Body of pancreas (tissue), 4 donors: ENCODE measurements around the gene SWT1. TPM values are rescaled to one million over a fixed set of nuclear protein-coding genes. Genes with fewer than 3 reads are reported as not detected.
A peak's percentile ranks its signal among the peaks of the same experiment; 100 is the strongest.

Source experiments
- ATAC-seq: fragments of 150-250 bp; one replicate; pipeline ENCODE4 v1.9.1; 2016
- DNase-seq, 4 donors: peaks; one replicate each; pipeline ENCODE4 v3.0.0-alpha.2; 2019
- H3K27ac ChIP-seq, 4 donors: fragments of 200-600 bp; sonication (generic); 1 replicate in 3 of 4; 2 replicates in 1 of 4; pipeline versions ENCODE4 v1.5.1 to v1.6.1; 2016 to 2019; ENCODE audit warnings: mild to moderate bottlenecking in 1 of 4, mixed read lengths in 1 of 4, moderate library complexity in 1 of 4
- H3K27me3 ChIP-seq, 2 donors: fragments of 200-600 bp; sonication (generic); one replicate each; pipeline ENCODE4 v1.6.0; 2016; ENCODE audit warnings: mild to moderate bottlenecking in 1 of 2
- H3K36me3 ChIP-seq, 2 donors: fragments of 200-600 bp; sonication (generic); replicated peaks in 1 of 2; 2 replicates each; pipeline ENCODE4 v1.5.1; 2016; ENCODE audit warnings: low read depth in 2 of 2; ENCODE audit not compliant: insufficient read depth in 1 of 2
- H3K4me1 ChIP-seq: fragments of 200-600 bp; sonication (generic); one replicate; pipeline ENCODE4 v1.6.0; 2016
- H3K4me3 ChIP-seq, 2 donors: fragments of 200-600 bp; sonication (generic); 1 replicate in 1 of 2; 2 replicates in 1 of 2; pipeline ENCODE4 v1.5.1; 2016 to 2019
- H3K9me3 ChIP-seq, 3 donors: fragments of 200-600 bp; sonication (generic); 1 replicate in 2 of 3; 2 replicates in 1 of 3; pipeline ENCODE4 v1.5.1; 2016
- POLR2A ChIP-seq, 3 donors: fragments of 450-650 bp; IDR thresholded peaks; one replicate each; pipeline ENCODE4 v1.6.1; 2016; ENCODE audit warnings: antibody characterized with exemption in 3 of 3, mild to moderate bottlenecking in 2 of 3
- WGBS, 2 donors: methylation state at CpG; one replicate each; pipeline ENCODE4 v1.1.5; 2017; 5-methylcytosine and 5-hydroxymethylcytosine counted together
- intact Hi-C: fragments of 100-400 bp; cut with DNase I; formaldehyde crosslinking; loops from one replicate; pipeline ENCODE4 v1.15.1; 2023
- total RNA-seq, 2 donors: library from RNA; depleted of rRNA; stranded (reverse); fragments of >200 nt; gene quantifications; one replicate each; pipeline ENCODE4 v1.1.0, GENCODE V29; 2016
- TF ChIP-seq, protein P1 (sequence below), 7 experiments: fragments of 450-650 bp in 4 of 7; fragments of 200-600 bp in 3 of 7; sonication (generic) in 3 of 7; IDR thresholded peaks; one replicate each; pipeline ENCODE4 v1.5.1; 2016 to 2019; ENCODE audit warnings: antibody characterized with exemption in 7 of 7

SWT1 gene
- total RNA-seq, 2 donors from 2014 or later: 7.6 to 13.0 TPM

DNA sequence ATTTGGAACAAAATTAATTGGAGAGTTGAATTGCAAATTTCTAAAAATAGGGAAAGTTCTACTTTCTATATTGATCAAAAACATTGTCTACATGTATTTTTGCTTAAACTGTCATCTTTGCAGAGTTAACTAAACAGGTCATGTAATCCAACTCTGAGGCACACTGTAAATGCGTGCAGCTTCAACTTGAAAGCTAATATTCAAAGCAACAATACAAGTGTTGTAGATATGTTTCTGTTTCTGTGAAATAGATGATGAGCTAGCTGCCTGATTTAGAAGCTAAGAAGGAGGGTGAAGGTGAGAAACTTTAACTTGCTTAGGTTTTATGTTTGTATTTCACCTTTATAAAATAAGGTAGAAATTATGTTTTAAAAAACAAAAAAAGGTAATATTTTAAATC lies 82.9 kb downstream of the SWT1 start:
- ATAC-seq (no peak), DNase-seq (no peak)
- no peak overlapping the region for H3K4me3 ChIP-seq
- TF ChIP-seq, protein P1, sequence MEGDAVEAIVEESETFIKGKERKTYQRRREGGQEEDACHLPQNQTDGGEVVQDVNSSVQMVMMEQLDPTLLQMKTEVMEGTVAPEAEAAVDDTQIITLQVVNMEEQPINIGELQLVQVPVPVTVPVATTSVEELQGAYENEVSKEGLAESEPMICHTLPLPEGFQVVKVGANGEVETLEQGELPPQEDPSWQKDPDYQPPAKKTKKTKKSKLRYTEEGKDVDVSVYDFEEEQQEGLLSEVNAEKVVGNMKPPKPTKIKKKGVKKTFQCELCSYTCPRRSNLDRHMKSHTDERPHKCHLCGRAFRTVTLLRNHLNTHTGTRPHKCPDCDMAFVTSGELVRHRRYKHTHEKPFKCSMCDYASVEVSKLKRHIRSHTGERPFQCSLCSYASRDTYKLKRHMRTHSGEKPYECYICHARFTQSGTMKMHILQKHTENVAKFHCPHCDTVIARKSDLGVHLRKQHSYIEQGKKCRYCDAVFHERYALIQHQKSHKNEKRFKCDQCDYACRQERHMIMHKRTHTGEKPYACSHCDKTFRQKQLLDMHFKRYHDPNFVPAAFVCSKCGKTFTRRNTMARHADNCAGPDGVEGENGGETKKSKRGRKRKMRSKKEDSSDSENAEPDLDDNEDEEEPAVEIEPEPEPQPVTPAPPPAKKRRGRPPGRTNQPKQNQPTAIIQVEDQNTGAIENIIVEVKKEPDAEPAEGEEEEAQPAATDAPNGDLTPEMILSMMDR (IDR thresholded peaks at IDR 0.05): no peak
- no peak for TF ChIP-seq POLR2A (IDR thresholded peaks at IDR 0.05)
- no peaks in the 10 kb centered on the region for H3K27me3 ChIP-seq
- whole genome bisulfite sequencing, 2 donors: 65 to 75% methylated on average over 1 of the region's 1 CpG
- no peaks in the 10 kb centered on the region for H3K36me3 ChIP-seq
- H3K27ac ChIP-seq: no peak overlapping the region
- H3K4me1 ChIP-seq: no peaks in the 10 kb centered on the region
- intact Hi-C loops: no loop called here
- no peaks in the 10 kb centered on the region for H3K9me3 ChIP-seq

DNA sequence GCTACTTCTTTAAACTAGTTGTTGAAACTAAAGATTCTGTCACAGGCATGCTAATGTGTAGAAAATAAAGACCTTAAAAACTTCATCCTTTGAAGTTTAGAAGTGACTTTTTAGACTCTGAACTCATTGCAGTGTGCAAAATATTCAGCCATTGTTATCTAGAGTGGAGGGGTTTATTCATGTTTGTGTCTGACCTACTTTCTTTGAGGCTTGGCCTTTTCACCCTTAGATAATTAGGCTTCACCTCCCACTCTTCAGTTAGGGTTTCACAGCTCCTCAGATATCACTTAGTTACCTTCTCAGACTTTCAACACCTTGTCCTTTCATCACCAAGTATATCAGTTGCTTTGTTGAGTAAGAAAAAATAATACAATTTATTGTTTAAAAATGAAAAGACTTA lies 84.2 kb downstream of the SWT1 start:
- no peaks in the 10 kb centered on the region for H3K36me3 ChIP-seq
- no peak overlapping the region for H3K27ac ChIP-seq
- no peak overlapping the region for H3K4me3 ChIP-seq
- no peak for DNase-seq
- no peaks in the 10 kb centered on the region for H3K27me3 ChIP-seq
- intact Hi-C loops: no loop called here
- H3K4me1 ChIP-seq: no peaks in the 10 kb centered on the region
- no peak for TF ChIP-seq POLR2A (IDR thresholded peaks at IDR 0.05)
- TF ChIP-seq, protein P1 (IDR thresholded peaks at IDR 0.05): no peak
- no peaks in the 10 kb centered on the region for H3K9me3 ChIP-seq
- no peak for ATAC-seq

DNA sequence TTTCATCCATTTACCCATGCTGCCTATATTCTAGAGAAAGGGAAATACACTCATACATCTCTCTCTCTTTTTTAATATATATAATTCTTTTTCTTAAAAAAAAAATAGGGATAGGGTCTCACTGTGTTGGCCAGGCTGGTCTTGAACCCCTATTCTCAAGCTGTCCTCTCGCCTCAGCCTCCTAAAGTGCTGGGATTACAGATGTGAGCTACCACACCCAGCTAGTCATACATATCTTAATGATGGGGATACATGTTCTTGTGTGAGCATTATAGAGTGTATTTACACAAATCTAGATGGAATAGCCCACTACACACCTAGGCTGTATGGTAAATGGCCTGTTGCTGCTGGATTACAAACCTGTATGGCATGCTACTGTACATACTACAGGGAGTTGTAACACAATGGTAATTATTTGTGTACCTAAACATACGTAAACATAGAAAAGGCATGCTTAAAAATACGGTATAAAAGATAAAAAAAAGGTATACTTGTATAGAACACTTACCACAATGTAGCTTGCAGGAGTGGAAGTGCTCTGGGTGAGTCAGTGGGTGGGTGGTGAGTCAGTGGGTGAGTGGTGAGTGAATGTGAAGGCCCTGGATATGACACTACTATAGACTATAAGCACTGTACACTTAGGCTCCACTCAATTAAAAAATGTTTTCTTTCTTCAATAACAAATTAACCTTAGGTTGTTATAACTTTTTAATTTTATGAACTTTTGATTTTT lies 87.2 kb downstream of the SWT1 start:
- Histone ChIP-seq H3K9me3 (no peaks in the 10 kb centered on the region), H3K4me1 (peaks cover 2% of the 10 kb centered on the region), H3K36me3 (no peaks in the 10 kb centered on the region), H3K27me3 (no peaks in the 10 kb centered on the region), H3K4me3 (no peak overlapping the region), H3K27ac (no peak overlapping the region)
- intact Hi-C loops: no loop called here
- DNase-seq (no peak), ATAC-seq (no peak)
- TF ChIP-seq POLR2A (IDR thresholded peaks at IDR 0.05): no peak
- TF ChIP-seq, protein P1 (IDR thresholded peaks at IDR 0.05): no peak
- 93% methylated on average over 3 of the region's 3 CpGs for WGBS, 2 donors

DNA sequence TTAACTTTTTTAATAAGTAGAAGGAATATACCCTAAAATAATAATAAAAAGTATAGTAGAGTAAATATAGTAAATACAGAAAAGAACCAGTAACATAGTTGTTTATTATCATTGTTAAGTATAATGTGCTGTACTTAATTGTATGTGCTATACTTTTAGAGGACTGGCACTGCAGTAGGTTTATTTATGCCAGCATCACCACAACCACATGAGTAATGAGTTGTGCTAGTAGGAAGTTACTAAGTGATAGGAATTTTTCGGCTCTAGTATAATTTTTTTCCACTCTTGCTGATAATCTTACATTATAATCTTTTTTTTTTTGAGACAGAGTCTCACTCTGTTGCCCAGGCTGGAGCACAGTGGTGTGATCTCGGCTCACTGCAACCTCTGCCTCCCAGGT lies 88.5 kb downstream of the SWT1 start:
- no peak for ATAC-seq
- no peak overlapping the region for H3K4me3 ChIP-seq
- H3K27me3 ChIP-seq: no peaks in the 10 kb centered on the region
- TF ChIP-seq, protein P1 (IDR thresholded peaks at IDR 0.05): no peak
- no peak for TF ChIP-seq POLR2A (IDR thresholded peaks at IDR 0.05)
- no peaks in the 10 kb centered on the region for H3K9me3 ChIP-seq
- peaks cover 7% of the 10 kb centered on the region for H3K4me1 ChIP-seq
- H3K36me3 ChIP-seq: no peaks in the 10 kb centered on the region
- 76 to 82% methylated on average over 2 of the region's 2 CpGs for WGBS, 2 donors
- no peak overlapping the region for H3K27ac ChIP-seq
- intact Hi-C loops: no loop called here
- DNase-seq: no peak

DNA sequence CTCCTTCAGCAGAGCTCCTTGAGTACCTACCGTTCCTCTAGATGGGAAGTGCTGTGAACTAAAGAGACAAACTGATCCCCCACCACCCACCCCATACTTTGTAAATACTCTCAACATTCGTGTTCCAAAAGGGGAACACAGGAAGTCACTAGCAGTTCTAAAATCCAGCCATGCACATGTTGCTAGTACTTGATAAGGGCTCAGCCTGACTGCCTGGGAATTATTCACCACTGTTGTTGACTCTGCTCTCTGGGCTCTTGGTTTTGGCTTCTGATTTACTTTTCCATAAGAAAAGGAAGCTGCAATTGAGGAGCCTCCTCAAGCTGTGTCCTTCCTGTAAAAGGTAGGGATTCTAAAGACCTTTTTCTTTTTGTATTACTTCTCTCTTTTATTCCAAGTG lies 92.6 kb downstream of the SWT1 start:
- ATAC-seq (no peak), DNase-seq (peak in 1 of 4 donors; percentile 4)
- intact Hi-C loops: no loop called here

More for the DNA sequence above, 92.6 kb downstream of the SWT1 start:
- Histone ChIP-seq H3K4me3 (no peak overlapping the region), H3K9me3 (no peaks in the 10 kb centered on the region), H3K27me3 (no peaks in the 10 kb centered on the region), H3K4me1 (peaks cover 7% of the 10 kb centered on the region), H3K36me3 (no peaks in the 10 kb centered on the region), H3K27ac (no peak overlapping the region)
- 43% methylated on average over 2 of the region's 2 CpGs for WGBS, 2 donors
- TF ChIP-seq, protein P1 (IDR thresholded peaks at IDR 0.05): no peak
- no peak for TF ChIP-seq POLR2A (IDR thresholded peaks at IDR 0.05)
